NT2/D1 (cell line): Measurements from ENCODE around the gene TEAD4.

Source experiments
- SUZ12 ChIP-seq: IDR thresholded peaks from 2 replicates; pipeline ENCODE4 v1.6.1; 2011; ENCODE audit not compliant: insufficient read length, insufficient read depth; ENCODE audit errors: extremely low read depth
- YY1 ChIP-seq: IDR thresholded peaks from 2 replicates; pipeline ENCODE4 v1.6.1; 2011; ENCODE audit not compliant: insufficient read length, insufficient read depth
- ZNF274 ChIP-seq: IDR thresholded peaks from 2 replicates; pipeline ENCODE4 v1.6.1; 2011; ENCODE audit warnings: mild to moderate bottlenecking, low read depth, low read length

DNA sequence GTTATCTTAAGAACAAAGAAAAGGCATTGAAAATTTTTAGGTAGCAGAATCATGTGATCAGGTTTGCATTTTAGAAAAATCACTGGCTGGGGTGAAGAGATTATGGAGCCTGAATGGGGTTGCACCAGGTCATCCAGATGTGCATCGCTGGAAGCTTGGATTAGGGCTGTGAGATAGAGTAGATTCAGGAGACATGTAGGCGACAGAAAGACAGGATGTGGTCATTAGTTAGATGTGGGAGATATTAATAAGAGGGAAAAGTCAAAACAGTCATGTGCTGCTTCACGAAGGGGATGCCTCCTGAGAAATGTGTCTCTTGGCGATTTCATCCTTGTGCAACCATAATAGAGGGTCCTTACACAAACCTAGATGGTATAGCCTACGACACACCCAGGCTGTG is 25.1 kb downstream of the TEAD4 start:
- TF ChIP-seq ZNF274 (no peak), SUZ12 (no peak), YY1 (no peak)
